Hepatocyte (in vitro differentiated cells): ENCODE results near the gene MRPL37.

Experiments used
- EZH2 ChIP-seq: fragments of 200-600 bp; sonication (generic); IDR thresholded peaks from 2 replicates; pipeline ENCODE4 v1.6.1; 2016; ENCODE audit warnings: antibody characterized with exemption, mild to moderate bottlenecking, borderline replicate concordance
- TF ChIP-seq, protein P1 (sequence below): fragments of 200-600 bp; sonication (generic); IDR thresholded peaks from 2 replicates; pipeline ENCODE4 v1.5.1; 2016; ENCODE audit warnings: antibody characterized with exemption, mild to moderate bottlenecking; ENCODE audit not compliant: poor library complexity

DNA sequence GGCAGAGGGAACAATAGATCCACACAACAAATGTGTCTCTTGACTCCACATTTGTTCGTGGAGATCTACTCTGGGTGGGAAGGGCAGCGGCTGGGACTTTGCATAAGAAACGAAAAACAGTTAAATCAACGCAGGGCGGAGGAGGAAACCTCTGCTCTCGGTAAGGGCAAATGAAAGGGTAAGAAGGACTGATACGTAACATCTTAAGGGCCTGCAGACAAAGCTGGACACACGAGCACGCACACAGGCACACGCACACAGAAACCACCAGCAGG, 57.3 kb downstream of the MRPL37 start:
- TF ChIP-seq, protein P1, sequence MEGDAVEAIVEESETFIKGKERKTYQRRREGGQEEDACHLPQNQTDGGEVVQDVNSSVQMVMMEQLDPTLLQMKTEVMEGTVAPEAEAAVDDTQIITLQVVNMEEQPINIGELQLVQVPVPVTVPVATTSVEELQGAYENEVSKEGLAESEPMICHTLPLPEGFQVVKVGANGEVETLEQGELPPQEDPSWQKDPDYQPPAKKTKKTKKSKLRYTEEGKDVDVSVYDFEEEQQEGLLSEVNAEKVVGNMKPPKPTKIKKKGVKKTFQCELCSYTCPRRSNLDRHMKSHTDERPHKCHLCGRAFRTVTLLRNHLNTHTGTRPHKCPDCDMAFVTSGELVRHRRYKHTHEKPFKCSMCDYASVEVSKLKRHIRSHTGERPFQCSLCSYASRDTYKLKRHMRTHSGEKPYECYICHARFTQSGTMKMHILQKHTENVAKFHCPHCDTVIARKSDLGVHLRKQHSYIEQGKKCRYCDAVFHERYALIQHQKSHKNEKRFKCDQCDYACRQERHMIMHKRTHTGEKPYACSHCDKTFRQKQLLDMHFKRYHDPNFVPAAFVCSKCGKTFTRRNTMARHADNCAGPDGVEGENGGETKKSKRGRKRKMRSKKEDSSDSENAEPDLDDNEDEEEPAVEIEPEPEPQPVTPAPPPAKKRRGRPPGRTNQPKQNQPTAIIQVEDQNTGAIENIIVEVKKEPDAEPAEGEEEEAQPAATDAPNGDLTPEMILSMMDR, result no peak
- TF ChIP-seq EZH2, result no peak
